NB4 (cell line): ENCODE data around the gene PROB1.

Source experiments
- DNase-seq: peaks from one replicate; pipeline ENCODE4 v3.0.0; 2010; ENCODE audit warnings: low read depth
- H3K4me3 ChIP-seq: one replicate; pipeline ENCODE4 v1.5.1; 2011; ENCODE audit warnings: mild to moderate bottlenecking, low read depth, low read length, moderate library complexity
- CTCF ChIP-seq: IDR thresholded peaks from one replicate; pipeline ENCODE4 v1.5.1; 2012; ENCODE audit warnings: low read depth, low read length
- MAX ChIP-seq: IDR thresholded peaks from 2 replicates; pipeline ENCODE4 v1.6.1; 2011; ENCODE audit warnings: low read depth, low read length
- MYC ChIP-seq: IDR thresholded peaks from 2 replicates; pipeline ENCODE4 v1.6.1; 2011; ENCODE audit warnings: low read depth, low read length
- POLR2A ChIP-seq: IDR thresholded peaks from 2 replicates; pipeline ENCODE4 v1.6.1; 2011; ENCODE audit warnings: mild to moderate bottlenecking; ENCODE audit not compliant: insufficient read length; ENCODE audit errors: extremely low read depth

The PROB1 gene

GRCh38 chr5:139399501-139400121 is 4.7 kb upstream of the PROB1 start:
- no peak for DNase-seq
- no peak overlapping the region for H3K4me3 ChIP-seq
- TF ChIP-seq MYC = no peak
- TF ChIP-seq POLR2A = no peak
- no peak for TF ChIP-seq MAX
- TF ChIP-seq CTCF = no peak

GRCh38 chr5:139397921-139398320 is 3.0 kb upstream of the PROB1 start:
- no peak for TF ChIP-seq MYC
- no peak for TF ChIP-seq CTCF
- no peak for TF ChIP-seq MAX
- no peak overlapping the region for H3K4me3 ChIP-seq
- no peak for DNase-seq

GRCh38 chr5:139396691-139397090 is 1.8 kb upstream of the PROB1 start:
- no peak for DNase-seq
- H3K4me3 ChIP-seq = no peak overlapping the region
- TF ChIP-seq MYC = no peak

- TF ChIP-seq POLR2A (no peak), MAX (no peak), MYC (no peak), CTCF (no peak)
- H3K4me3 ChIP-seq = no peak overlapping the region
- DNase-seq = no peak
Measured at GRCh38 chr5:139395844-139396640, 1.1 kb upstream of the PROB1 start.

- no peak for DNase-seq
Measured at GRCh38 chr5:139394123-139394653, 716 bp downstream of the PROB1 start.

More at GRCh38 chr5:139394123-139394653, 716 bp downstream of the PROB1 start:
- TF ChIP-seq MYC (no peak), POLR2A (no peak), MAX (no peak), CTCF (no peak)
- no peak overlapping the region for H3K4me3 ChIP-seq
